Measurements from ENCODE around the gene RABEP1.
A peak's percentile ranks its signal among the peaks of the same experiment; 100 is the strongest.

RABEP1 gene

DNA sequence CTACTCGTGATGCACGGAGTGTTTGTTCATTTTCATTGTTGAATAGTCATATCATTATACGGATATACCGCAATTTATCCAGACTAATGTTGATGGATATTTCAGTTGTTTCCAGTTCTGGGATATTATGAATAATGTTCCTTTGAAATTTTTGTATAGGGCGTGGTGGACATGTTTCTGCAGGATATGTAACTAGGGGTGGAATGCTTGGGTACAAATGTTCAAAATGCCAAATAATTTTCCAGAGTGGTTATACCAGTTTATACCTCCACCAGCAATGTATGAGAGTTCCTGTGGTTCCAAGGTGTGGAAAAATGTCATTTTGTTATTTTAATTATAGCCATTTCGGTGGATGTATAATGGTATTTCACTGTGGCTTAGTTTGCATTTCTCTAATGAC is 83.7 kb downstream of the RABEP1 start:
- no peak for DNase-seq

DNA sequence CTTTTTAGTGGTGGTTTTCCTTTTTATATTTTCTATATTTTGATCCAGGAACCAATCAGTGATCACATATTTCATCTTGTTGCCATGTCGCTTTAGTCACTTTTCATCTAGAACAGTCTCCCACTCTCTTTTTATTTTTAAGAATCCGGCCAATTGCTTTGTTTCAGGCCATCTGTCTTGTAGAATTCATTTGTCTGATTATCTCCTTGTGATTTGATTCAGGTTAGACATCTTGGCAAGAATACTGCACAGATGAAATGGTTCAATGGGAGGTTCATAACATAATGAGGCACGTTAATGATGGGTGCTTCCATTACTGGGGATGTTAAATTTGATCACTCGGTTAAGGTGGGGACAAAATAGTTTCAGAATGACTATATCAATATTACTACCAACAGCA is 88.3 kb downstream of the RABEP1 start:
- no peak for DNase-seq

DNA sequence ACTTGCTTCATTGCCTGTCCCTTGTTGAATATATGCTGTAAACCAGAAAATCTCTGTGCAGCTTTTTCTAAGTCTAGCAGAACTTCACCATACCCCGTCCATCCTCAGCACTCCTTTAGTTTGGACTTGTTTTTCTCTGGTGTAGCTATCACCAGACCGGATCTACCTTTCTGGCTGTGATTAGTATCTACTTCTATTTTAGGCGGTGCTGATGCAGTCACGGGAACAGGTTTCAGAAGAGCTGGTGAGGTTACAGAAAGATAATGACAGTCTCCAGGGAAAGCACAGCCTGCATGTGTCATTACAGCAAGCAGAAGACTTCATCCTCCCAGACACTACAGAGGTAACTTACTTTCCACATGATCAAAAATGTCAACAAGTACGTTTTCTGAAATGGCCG is 91.0 kb downstream of the RABEP1 start:
- DNase-seq: peak in 1 of 5 experiments; percentile 61

DNA sequence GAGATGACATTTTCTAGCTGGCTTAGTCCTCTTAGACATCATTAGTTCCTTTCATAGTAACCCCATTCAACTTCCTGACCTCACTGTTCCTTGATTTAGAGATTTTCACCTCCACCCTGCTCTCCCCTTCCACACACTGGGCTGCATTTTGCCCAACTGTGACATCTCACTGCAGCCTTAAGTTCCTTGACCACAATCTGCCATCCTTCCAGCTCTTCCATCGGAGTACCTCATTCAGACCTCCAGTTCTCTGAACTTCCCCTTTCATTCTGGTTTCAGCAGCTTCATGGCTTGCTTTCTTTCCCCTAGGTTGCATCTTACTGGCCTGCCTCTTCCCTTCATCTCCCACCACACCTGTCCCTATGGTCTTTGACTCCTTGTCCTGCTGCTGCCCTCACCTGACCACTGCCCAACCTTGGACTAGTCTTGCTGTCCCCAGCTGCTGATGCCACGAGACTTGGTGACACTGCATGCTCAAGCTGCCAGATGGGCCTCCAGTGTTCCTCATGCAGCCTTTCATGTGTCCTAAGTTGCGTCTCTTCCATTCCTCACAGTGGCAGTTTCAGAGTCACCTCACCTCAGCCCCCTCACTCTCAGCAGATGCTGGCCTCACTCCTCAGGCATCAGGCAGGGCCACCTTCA is 96.6 kb downstream of the RABEP1 start:
- DNase-seq: no peak

DNA sequence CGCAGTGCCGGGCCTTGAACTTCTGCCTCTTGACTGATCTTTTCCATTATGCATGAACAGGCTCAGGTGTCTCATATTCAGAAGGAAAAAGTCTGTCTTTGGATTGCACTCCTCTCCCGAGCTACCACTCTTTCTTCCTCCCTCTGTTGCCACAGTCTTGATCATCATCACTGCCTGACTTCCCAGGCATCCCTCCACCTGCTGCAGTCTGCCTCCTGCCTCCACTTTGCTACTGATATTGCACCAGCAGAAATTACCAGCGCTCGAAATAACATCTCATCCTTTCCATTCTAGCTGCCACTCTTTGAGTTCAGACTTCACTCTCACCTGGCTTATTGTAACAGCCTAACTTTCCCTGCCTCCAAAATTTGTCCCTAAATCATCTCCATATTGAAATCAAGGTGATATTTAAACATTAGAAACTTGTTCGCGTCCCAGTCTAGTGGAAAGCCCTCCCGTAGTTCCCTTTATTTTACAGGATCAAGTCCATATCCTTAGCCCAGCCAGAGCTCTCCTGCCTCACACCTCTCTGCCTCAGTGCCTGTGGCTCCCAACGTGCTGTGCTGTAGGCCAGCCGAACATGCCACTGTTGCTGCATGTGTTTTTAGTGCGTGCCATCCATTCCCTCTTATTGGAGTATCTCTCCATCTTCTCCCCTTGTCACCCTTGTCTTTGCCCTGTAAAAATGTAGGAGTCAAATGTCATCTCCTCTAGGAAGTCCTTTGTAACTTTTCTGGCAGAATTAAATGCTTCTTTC is 97.4 kb downstream of the RABEP1 start:
- DNase-seq: no peak

DNA sequence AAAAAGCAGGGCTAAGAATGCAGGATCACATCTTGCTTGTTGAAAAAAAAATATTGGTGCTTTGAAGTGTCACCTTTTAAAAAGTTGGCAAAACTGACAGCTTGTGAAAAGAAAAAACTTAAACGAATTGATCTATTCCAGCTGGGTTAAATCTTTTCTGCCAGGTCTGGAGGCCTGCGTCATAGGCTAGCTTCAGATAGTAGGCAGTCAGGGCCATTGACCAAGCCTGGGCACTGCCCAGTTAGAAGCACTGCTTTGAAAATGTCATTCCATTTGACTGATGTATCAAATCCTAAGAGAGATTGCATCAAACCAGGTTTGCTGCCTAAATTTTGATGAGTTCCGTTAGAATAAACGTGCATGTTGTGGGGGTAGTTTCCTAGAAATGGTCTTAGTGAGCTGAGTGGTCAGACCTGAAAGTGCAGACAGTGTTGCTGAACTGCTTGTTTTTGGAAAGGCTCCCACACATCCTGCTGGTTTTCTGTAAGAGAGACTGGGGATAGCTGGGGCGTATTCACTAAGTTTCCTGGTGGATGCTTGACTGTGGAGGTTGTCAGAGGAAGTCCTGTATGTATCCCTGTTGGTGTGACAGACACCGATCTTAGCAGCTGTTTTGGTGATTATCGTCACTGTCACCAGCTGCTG is 98.5 kb downstream of the RABEP1 start:
- no peak for DNase-seq

DNA sequence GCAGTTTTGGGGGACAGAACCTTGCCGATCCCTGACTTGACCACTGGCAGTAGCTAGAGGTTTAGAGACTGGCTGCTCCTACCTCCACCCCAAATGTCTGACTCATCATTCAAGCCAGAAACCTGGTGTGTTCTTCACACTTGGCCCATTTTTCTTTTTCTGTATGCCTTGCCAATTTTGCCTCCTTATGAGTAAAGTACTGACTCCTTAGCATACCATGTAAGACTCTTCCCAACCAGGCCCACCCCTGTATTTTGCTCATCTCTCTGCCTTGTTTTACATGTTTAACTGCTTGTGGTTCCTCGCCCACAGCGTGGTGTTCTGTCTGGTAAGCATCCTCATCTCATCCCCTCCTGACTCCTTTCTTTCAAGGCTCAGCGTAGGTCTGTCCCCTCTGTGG is 99.5 kb downstream of the RABEP1 start:
- DNase-seq: no peak

DNA sequence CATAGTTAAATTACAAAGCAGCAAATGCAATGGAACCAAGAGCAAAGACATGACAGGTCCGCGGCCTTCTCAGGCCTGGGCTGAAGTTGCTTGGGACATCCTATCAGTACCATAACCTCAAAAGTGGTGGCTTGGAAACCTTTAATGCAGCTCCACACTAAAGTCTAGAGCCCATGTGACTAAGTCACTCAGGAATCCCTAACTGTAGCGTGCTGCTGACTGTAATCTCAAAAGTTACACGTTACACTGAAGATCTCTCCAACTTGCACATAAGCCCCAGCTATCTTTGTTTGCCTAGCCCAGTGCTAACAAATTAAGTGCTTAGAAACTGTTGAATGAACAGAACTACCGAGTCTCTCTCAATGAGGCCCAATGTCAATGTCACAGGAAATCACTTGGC is 109.6 kb downstream of the RABEP1 start:
- DNase-seq: no peak

DNA sequence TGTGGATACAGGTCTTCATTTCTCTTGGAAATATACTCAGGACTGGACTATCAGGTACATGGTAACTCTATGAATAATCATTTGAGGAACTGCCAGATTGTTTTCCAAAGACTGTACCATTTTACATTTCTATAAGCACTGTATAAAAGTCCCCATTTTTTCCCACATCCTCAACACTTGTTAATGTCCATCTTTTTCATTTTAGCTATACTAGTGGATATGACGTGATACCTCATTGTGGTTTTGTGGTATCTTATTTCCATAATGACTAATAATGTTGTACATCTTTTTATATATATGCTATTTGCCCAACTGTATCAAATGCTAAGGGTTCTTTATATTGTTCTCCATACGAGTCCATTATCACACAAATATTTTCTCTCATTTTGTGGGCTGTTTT is 114.5 kb downstream of the RABEP1 start:
- peak in 1 of 5 experiments; percentile 8 for DNase-seq

DNA sequence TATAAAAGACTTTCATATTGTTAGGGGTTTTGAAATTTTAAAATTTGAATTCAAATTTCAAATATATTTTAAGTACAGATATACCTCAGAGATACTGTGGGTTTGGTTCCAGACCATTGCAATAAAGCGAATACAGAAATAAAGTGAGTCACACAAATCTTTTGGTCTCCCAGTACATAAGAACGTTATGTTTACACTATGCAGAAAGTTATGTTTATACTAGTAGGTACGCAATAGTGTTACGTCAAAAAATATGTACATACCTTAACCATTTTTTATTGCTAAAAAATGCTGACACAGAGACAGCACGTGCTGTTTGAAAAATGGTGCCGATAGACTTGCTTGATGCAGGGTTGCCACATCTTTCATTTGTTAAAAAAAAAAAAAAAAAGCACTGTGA is 117.7 kb downstream of the RABEP1 start:
- DNase-seq: no peak

DNA sequence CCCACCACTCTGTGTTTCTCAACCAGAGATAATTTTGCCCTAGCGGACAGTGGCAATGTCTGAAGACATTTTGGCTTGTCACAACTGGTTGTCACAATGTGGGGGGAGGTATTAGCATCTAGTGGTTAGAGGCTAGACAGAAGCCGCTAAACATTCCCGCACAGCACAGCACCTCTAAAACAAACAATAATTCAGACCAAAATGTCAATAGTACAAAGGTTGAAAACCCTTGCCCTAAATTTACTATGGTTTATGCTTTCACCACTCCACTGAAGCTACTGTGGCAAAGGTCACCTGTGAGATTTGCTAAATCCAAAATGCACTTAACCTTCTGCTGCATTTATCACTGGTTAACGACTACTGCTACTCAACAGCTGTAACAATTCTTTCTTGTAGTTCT is 123.3 kb downstream of the RABEP1 start:
- no peak for DNase-seq

DNA sequence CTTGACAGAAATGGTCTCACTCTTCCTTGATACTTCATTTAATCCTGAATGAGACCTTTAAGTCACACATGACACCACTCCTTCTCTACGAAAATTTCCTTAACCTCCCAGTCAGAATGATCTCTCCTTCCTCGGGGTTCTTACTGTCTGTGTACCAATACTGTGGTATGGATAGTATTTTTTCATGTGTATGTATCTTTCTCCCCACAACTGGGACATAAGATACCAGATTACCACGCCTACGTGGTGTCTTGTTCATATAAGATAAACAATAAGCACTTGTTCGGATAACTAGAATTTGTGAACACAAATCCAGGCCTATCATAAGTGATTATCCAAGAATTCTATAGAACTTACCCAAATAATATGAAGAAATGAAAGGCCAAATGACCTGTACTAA is 126.1 kb downstream of the RABEP1 start:
- no peak for DNase-seq

DNA sequence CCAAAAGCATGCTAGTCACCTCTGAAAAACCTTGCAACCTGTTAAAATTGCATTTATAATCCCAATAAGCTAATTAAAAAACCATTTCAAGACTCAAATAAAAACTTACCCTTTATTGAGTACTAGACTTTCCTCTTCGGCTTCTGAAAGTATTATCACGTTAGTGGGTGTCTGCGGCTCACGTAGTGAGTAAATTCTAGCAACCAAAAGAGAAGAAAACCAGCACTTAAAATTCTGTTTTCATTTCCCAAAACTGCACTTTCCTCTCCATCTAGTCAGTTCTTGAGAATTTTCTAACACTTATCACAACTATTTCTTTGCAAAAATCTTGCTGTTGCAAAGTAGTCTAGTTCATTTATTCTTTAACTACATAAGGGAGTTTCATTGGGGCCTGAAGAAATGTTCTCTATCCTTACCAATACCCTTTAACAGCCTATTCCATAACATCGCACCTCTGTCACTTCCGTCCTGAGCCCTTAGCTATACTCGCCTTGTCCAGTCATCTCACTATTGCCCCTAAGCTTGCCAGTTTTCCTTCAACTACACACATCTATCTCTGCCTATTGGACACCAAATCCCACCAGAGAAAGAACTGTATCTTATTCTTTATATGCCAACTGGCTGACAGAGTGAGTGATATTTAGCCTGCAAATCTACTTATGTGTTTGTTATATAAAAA is 128.6 kb downstream of the RABEP1 start:
- peak in 1 of 5 experiments; percentile 65 for DNase-seq

DNA sequence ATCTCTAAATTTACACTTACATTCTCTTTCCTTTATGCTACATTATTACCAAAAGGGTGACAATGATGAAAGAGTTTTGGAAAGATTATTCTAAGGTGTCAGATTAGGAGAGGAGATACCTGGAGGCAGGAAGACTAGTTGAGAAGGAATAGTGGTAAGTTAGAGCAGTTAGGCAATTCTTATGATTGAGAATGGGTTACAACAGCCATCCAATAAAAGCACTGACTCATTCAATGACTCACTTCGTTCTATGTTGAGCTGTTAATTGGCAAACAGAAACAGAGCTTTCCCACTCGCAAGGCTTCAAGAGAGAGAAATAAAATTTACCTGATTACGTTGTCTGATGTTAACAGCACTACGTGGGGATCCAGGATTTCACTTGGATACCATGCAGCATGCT is 131.6 kb downstream of the RABEP1 start:
- DNase-seq: peak in 1 of 5 experiments; percentile 33

DNA sequence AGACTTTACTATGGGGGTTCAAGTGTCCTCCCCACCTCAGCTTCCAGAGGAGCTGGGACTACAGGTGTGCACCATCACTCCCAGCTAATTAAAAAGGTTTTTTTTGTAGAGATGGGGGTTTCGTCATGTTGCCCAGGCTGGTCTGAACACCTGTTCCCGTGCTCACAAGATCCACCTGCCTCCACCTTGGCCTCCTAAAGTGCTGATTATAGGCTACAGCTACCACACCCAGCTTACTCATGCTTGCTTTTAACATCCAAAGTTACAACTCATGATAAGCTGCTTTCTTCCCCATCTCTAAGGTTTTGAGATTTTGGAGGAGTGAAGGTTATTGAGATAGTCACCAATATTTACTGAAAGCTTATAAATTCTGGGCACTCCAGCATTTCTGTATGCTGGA is 134.8 kb downstream of the RABEP1 start:
- DNase-seq: no peak

DNA sequence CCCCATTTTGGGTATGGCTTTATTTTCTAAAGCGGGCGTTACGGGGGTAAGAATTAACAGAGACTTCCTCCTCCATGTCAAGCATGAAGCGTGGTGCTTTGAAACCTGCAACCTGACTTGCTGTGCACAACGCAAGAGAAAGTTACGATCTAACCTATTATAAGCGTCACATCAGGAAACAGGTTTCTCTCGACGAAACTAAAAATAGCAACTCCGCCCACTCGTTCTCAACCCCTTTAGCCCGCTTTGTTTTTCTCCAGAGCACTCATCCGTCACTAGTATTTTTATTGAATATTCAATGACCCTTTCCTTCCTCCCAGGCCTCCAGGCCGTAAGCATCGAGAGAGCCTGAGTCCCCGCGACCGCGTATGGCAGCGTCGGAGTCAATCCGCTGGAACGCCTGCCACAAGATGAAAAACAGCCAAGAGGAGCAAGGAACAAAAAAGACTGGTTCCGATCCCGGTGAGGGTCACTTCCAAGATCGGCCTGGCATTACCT is 136.8 kb downstream of the RABEP1 start:
- DNase-seq: peak in 4 of 5 experiments; percentile 43 to 92 (median 60)

DNA sequence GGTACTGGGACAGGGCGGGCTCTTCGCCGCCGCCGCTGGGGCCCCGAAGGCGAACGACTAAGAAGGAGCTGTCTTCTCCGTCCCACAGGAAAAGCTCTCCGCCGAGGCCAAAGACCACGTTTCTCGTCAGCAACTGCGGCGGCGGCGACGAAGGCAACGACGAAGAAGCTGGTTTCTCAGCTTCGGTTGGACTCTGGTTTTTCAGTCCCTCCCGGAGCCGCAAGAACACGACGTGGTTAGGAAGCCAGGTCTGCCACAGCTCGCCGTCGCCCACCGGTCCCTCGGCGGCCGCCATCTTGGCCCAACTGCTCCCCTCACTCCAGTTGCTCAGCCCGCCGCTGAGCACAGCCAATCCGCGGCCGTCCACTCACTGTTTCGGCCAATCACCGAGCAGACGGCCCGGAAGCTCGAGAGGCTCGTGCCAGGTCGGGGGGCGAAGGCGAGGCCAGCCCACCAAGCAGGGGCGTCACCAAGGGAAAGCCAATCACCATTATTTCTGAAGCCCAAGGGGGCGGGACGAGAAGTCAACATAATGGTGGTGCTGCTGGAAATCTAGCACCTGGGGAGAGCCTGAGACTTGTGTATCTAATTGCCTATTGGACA is 137.4 kb downstream of the RABEP1 start, which contains the start of gene NUP88:
Gene NUP88 (minus strand): TSS at position 307 of the 603 bp plus-strand sequence. CDS start 12 bp downstream, at position 295.
- DNase-seq: peak; percentile 86 to 98 (median 96)

DNA sequence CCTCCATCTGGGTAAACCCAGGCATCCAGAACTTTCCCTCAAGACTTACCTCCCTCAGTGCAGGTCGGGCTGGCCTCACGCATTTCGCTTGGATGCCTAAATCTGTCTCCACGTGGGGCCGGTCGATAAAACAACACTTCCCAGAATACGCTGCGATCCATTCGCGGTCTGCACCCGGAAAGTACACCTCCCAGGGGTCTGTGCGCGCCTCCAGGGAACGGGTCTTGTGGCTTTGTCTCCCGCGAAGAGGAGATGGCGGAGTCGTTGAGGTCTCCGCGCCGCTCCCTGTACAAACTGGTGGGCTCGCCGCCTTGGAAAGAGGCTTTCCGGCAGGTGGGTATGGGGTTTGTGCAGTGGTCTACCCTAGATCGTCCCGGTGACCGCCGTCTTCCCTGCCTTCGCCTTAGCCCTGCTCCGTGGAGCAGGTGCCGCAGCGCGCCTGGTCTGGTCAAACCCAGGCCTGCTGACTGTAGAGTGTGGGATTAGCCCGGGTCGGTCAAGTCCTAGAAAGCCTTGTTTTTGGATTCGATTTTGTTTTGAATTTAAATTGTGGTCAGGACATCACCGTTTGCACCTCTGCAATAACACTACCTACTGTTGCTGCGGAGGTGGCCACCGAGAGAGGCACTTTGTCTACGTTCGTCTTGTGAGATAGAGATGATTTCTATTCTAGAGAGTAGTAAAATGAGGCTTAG is 138.0 kb downstream of the RABEP1 start, which contains the start of gene RPAIN:
Gene RPAIN (plus strand): TSS at position 224 of the 695 bp plus-strand sequence. CDS start 29 bp downstream, at position 253.
- peak in 4 of 5 experiments; percentile 71 to 95 (median 82) for DNase-seq

DNA sequence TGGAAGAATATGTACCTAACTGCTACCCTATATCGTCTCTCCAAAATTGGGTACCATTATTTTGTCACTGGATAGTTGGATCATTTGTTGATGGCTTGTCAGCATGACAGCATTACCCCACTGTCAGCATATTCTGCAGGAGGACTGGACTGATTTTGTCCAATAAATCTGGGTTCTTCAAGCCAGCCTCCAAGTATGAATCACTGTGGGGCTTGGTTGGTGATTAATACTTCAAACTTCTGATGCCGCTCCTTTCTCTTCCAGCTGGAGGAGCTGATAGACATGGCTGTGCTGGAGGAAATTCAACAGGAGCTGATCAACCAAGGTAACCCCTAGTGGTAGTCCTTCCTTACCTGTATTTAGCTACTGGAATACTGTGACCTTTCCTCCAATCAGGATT is 140.4 kb downstream of the RABEP1 start:
- DNase-seq: no peak

DNA sequence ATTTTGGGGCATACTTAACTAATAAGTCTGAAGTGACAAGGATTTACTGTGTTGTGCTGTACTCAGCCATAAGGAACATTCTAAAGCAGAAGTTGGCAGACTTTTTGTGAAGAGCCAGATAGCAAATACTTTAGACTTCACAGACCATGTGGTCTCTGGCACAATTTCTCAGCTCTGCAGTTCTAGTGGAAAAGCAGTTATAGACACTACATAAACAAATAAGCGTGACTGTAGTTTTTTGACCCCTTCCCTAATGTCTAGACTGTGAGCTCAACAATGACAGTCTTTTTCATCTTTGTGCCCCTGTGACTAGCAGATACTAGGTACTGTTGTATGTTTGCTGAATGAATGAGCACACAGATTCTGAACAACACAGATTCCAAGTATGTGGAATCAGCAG is 142.8 kb downstream of the RABEP1 start:
- DNase-seq: no peak

DNA sequence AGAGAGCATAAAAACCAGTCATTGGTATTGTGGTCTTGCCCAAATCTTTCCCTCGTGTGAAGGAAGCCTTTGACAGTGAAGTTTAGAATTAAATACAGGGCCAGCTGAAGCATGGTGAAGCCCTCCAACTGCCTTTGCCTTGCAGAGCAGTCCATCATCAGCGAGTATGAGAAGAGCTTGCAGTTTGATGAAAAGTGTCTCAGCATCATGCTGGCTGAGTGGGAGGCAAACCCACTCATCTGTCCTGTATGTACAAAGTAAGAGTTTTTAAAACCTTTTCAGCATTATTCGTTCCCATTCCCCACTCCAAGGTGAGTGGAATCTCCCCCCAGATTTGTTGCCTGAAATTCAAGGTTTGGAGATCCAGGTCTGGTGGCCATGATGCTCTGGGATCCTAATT is 143.7 kb downstream of the RABEP1 start:
- no peak for DNase-seq
